RKO (cell line): ENCODE results near the gene PLEKHA6.

ENCODE experiments used
- DNase-seq: peaks from one replicate; pipeline ENCODE4 v3.0.0-alpha.2; 2016; ENCODE audit warnings: low spot score

The PLEKHA6 gene

DNA sequence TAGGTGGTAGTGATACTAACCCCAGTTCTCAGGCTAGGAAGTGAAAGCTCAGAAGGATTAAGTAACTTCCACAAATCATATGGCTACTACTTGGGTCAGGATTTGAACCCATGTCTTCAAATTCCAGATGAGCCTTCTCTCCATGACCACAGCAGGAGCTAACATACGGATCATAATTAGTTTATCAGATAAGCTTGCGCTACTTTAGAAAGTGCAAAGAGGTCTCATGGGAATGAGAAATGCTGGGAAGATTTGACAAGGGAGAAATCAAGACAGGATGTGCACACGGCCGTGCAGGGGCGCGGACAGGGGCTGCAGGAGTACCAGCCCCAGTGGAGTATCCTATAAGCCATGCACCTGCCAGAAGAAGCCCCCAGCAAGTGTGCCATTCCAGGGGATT, 5.2 kb downstream of the PLEKHA6 start:
- DNase-seq = no peak

DNA sequence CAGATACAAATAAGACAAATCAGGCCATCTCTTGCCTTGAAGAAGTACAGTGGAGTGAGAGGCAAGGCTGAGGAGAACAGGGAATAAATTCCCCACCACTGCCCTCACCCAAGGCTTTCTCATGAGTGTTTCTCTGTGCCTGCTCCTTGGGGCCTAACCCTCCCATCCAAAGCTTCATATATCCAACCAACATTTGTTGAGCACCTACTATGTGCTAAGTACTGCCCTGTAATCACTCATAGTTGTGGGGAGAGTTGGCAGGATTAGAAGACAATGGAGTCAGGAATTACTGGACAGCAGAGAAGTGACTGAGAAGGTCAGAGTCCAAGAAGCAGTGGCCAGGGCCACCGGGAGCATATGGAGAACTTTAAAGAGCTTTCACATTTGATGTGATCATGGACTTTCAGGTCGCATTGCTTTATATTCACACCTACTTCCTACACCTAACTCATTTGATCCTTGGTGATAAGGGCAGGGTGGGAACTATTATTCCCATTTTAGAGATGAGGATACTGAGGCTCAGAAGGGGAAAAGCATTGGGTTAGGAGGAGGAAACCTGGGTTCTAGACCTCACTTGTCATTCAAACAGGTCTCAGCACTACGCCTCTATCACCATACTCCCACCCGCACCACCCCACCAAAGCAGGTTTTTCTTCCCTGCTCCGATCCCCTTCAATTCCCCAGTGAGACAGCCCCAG, 6.4 kb downstream of the PLEKHA6 start:
- DNase-seq = no peak

DNA sequence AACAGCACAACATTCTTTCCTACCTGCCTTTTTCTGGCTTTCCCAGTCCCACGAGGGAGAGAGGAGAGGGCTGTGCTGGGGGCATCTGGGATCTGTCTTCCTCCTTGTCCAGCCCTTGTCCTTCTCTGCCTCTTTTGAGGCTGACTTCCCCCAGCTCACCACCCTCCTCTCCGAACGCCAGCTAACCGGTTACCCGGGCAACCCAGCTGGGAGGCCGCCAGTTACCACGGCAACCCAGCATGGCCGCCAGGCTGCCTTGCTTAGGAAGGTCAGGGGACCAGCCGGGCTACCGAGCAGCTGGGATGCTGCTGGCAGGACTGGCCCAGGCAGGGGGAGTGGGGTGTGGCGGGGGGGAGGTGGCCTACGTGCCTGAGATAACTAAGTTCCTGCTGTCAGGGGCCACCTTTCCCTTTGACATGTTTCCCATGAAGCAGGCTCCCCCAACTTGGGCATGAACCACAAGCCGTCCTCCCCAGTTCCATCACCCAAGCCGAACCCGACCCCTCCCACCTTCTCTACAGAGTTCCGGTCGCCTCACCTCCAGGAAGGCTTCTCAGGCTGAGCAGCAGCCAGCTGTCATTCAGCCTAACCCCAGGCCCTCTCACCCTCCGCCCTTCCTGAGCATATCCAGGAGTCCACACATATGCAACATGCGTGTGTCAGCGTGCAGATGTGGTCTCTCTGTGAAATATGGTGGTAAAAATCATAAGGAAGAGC, 8.7 kb downstream of the PLEKHA6 start:
- DNase-seq = no peak

DNA sequence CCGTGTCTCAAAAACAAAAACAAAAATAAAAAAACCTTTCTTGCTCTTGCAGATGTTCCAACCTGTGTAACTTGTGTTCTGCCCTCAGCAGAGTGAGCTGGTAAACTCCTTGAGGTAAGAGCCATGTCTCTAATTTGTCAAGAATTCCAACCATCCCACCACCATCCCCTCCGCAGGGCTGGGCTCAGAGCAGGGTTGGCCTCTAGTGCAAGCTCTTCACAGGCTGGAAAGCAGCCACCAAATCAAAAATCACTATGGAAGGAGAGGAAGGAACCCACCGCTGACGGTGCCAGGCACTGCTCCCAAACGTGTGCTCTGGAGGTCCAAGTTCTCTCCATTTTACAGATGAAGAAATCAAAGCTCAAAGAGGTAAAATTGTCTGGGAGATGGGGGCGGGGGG, 9.4 kb downstream of the PLEKHA6 start:
- DNase-seq = no peak

DNA sequence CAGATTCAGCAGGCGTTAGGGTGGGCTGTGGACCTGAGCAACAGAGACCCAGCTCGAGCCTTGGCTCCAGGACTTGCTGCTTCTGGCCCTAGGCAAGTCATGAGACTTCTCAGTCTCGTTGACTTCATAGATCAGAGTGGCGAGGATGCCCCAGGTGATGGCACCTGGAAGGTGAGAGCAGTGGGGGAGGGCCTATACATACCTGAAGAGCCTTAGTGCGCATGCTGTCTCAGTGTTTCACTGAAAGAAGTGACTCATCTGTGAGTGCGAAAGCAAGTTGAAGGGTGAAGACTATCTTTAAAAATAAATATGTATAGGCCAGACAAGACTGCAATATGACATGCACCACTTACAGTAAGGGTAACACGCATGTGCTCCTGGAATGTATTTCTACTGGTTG, 10.1 kb downstream of the PLEKHA6 start:
- DNase-seq = no peak

DNA sequence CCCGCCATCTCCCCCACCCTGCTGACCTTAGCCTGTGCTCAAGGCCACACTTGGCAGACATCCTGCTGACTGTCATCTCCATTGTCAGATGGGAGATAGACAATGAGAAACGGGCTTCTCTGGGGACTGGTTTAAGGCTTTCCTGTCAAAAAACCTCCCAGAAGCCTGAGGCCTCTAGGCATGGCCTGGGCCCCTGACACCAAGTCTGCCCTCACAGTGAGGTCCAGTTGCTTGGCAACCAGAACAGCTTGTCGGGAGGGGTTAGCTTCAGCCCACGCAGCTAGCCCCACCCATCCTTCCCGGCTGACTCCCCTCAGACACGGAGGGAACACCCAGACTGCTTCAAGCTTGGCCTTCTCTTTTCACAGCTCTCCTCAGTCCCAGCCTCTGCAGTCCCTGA, 11.0 kb downstream of the PLEKHA6 start:
- no peak for DNase-seq

DNA sequence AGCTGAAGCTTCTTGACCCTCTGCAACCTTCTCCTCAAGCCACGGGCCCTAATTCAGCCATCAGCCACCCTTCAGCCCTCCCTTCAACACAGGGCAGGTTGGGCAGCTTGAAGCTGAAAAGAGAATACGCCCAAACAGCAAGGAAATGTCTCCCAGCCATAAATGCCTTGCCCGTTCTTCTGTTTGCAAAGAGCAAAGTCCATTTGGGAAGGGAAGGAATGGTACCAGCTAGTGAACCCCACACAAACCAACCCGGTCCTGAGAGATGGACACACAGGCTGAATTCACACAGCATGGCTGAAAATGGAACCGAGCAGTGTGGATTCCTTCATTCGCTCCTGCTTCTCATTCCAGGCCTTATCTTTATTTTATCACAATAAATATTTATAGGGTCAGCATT, 11.5 kb downstream of the PLEKHA6 start:
- no peak for DNase-seq

DNA sequence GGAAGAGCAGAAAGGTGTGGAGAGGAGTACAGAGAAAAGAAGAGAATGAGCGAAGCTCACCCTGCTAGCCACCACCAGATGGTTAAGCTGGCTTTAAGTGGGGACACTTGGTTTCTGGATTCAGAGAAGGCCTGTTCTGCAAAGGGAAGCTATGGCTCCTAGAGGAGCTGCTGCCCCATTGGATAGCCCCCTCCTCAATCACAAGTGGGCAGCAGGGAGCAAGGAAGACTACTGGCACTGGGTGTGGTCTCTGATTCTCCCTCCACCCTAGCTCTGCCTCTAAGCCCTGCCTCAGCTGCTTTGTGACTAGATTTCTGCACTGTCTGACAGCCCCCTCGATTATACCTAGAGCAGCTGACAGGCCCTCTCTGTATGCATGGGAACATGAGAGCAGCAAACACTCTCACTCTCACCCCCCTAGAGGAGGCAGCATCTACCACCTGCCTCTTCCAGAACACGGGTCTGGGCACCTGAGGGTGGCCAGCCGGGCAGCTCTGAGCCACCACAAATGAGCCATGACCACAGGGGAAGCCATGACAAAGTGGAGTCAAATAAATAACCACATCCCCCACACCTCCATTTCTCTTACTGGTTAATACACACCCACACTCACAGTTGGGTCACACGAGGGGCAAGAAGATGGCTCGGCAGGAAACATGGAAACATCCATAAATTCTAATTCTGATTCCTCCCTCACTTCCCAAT, 13.6 kb downstream of the PLEKHA6 start:
- no peak for DNase-seq

DNA sequence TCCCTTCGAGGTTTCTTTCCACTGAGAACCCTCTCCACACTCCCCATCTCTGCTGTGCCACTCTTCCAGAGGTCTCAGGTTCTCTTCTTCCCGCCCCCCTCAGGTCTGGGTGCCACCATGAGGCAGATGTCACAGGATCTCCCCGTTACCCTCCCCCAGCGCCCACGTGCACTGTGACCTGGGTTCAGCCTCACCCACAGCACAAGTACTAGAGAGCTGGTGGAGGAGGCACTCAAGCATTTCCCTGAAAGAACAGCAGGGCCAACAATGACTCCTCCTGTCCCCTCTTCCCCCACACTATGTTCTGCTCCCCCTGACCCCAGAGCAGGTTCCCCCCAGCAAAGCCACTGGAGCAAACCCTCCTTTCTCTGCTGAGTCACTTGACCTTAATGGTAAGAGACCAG, 14.3 kb downstream of the PLEKHA6 start:
- no peak for DNase-seq

DNA sequence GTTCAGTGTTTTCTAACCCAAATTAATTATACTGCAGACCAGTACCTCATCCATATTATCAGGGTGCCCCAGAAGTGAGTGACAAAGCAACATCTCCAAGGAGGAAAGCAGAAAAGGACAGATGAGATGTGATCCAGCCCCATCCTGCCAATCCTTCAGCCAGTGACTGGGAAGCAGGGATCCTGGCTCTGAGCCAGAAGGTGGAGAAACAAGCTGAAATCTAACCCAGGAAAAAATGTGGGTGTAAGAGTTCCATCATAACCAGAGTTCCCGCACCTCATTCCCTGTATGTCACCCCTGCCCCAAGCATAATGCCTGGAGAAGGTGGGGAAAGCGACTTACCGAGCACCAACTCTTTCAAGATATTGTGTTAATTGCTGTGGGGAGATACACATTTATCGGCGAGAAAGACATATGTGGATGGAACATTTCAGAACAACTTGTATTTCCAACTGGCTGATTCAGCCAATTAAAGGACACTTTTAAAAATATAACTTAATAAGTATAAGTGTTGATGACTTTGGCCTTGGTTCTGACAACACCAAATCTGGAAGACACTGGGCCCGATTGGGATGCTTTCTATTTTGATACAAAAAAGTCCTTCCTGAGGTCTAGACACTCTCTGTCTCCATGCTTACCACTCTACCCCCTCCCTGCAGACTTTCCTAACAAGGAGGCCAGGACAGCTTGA, 14.9 kb downstream of the PLEKHA6 start:
- DNase-seq = no peak

DNA sequence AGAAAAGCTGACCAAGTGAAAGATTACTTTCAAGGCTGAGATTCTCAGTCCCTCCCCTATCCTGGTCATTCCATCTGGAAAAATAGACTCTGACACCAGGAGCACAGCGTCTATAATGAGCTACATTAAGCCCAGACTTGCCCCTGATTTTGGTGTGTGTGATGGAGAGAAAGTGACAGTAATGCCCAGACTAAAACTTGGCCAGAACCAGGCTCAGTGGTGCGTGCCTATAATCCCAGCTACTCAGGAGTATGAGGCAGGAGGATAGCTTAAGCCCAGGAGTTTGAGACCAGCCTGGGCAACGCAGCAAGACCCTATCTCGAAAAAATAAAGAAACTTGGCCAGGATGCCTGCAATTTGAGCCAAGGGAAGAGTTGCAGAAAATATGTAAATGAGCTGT, 15.9 kb downstream of the PLEKHA6 start:
- no peak for DNase-seq

DNA sequence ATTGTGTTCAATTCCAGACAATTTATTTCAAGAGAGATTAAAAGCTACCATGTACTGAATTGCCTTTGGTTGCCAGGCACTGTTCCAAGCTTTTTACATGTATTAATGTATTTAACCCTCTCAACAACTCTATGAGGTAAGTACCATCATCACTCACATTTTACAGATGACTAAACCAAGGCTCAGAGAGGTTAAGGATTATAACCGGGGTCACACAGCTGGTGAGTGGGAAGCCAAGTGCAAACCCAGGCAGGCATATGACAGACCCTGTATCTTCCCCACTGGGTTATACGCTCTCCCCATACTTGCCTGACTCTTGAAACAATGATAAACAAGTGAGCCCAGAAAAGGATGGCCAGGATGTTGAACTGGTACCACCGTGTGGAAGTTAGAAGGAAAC, 16.5 kb downstream of the PLEKHA6 start:
- DNase-seq = no peak

DNA sequence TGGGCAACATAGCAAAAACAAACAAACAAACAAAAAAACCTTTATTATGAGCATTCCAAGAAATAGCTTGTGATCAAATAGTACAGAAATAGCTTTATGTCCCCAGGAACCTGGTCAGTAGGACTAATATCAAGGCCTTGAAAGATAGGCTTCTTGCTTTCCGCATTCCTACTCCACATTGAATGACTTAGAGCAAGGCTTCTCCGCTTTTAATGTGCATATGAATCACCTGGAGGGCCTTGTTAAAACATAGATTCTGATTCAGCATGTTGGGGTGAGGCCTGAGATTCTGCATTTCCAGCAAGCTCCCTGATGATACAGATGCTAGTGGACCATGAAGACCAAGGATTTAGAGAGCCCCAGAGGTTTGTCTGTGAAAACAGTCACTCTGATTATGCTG, 17.4 kb downstream of the PLEKHA6 start:
- no peak for DNase-seq

DNA sequence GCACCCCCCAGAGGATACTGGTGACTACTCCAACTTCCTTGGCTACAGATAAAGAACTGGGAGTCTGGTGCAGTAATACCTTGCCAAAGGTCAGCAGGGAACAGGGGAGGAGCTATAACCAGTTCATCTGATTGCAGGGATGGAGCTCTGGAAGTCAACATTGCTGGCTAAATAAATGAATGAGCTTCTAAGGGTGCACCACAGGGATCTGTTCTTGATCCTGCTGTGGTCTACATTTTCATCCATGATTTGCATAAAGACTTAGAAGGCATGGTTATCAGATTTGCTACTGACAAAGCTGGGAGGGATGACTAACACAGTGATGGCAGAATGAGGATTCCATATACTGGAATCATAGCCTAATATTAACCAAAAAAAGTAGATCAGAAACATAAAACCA, 18.3 kb downstream of the PLEKHA6 start:
- no peak for DNase-seq

DNA sequence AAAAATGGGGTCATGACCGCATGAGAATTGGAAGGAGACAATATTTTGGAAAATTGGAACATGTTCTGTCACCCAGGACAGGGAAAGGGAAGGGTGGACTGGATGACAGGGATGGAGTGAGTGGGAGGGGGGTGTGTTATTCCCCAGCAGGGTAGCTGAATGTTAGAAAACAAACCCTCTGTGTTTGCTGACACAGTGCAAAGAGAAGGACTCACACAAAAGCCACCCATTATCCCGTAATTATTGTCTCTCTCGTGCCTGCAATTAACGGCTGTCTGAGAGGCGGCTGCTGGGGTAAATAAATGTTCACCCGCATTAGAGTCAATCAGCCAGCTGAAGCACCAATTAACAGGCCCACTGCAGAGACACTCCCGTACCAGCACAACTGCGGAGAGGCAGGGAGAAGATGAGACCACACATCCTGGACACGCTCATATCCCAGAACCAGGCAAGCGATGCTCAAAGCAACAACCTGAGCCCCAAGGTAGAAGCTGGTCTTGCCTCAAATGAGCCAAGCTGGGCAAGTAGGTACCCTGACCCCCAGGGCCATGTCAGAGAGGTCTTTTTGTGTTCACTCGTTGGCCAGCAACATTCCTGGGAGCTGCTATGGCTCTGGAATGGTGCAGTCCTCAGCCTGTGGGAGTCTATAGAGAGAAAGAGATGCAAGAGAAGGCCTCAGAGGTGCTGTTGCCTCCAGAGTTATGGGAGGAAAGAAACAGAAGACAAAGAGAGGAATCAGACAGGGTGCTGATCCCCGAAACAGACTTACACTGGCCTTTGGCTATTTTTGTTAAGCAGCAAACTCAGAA, 19.4 kb downstream of the PLEKHA6 start:
- no peak for DNase-seq

DNA sequence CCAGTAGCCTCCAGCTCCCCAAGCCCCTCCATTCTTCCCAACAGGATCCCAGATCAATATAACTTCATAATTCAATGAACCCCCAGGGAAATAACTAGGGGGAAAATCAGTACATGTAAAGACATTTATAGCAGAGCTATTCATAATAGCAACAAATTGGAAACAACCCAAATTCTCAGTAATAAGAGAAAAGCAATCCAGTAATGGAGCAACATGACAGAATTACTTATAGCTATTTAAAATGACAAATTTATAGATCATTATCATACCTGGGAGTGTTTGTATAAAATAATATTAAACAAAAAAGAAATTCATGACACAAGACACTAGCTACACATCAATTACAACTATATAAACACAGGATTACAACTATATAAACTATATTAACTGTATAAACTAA, 20.2 kb downstream of the PLEKHA6 start:
- DNase-seq = no peak

DNA sequence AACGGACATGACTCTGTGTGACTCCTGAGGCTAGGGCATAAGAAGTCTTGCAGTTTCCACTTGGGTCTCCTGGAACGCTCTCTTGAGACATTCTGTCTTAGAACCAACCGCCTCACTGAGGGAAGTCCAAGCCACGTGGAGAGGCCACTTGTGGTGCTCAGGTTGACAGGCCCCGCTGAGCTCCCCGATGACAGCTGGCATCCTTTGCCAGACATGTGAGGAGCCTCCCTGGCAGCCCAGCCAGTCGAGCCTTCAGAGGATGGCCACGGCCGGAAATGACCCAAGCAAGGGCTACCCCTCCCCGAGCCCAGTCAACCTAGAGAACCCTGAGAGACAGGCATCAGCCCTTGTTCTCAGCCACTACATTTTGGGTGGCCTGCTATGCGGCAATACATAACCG, 20.7 kb downstream of the PLEKHA6 start:
- no peak for DNase-seq

DNA sequence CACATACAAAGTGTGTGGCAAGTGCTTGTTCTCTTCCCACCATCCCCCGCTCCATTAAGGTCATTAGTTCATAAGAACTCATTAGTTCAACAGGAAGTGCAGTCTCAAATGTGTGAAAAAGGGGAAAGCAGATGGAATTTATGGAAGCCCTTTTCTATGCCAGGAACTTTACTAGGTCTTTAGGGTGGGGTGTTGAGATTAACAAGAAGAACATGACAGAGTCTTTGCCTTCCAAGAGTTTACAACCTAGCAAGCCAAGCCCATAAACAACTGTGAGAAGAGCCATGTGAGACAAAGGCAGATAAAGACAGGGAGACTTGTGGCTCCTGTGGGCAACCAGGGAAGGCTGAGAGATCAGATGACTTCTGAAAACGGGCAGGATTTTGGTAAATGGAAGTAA, 21.4 kb downstream of the PLEKHA6 start:
- DNase-seq = no peak

DNA sequence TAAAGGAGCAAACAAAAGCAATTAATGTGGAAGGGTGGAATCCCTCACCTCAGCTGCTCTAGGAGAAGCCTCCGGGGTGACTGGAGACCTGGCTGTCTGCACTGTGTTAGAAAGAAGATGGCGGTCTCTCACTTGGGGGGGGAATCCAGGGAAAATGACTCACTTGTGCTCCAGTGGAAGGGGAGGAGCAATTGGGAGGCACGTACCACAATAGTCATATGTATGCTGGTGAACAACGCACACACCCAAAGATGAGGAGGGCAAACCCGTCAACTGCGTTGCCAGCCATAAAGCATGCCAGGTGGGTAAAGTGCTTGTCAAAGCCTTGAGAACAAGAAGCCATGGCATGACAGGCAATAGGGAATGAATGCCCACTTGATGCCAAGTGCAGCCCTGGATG, 22.1 kb downstream of the PLEKHA6 start:
- DNase-seq = no peak

DNA sequence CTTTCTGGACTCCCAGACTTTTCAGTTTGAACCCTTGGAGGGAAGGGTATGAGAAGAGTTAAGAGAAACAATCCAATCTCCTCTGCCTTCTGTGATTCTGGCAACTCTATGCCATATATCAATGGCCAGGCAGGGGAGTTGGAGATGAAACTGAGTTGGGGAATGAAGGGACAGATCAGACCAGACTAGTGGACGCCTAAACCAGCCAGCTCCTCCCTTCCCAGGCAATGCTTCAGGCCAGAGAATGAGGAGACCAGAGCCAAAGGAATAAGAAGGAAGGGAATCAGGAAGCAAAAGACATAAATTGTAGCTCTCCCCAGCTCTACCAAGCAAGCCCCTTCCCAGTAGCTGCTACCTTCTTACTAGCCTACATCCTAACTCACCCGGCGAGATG, 22.7 kb downstream of the PLEKHA6 start:
- no peak for DNase-seq

DNA sequence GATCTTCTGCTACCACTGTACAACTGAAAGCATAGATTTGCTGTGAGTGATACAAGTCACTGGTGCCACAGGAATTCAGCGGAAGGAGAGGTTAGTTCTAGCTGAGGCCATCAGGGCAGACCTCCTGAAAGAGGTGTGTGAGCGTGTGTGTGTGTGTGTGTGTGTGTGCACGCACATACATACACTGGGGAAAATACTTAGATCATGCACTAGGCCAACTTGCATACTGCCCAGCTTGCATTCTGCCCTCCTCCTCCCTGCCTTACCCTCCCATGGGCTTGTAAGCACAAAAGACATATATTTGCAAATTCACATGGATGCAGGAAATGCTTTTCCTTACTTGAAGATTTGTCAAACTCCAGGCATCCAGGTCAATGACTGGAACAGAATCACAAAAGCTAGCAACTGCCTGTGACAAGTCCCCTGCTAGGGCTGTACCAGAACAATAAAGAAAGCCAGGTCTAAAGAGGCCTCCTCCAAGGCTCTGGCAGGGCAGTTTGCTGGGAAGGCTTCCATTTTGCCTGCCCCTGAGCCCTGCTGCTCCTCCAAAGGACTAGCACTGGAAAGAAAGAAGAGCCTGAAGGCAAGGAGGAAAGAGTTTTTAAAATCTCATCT, 23.2 kb downstream of the PLEKHA6 start:
- no peak for DNase-seq

DNA sequence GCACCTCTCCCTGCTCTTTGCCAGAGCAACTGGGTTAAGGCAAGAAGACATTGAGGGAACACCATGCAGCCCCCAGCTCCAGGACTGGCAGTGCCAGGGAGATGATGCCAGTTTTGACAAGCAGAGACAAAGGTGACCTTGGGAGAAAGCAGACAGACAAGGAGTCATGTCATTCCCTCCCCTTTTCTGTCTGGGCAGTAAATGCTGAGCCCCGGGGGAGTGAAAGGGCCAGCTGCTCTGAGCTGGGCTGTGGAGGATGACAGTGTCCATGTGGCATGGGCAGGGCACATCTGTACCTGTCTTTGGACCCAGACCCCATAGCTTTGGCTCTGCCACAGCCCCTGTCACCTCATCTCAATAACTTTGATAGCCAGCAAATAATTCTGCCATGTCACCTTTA, 24.2 kb downstream of the PLEKHA6 start:
- DNase-seq = no peak
